ENCODE measurements around the gene THSD7A. TPM values are rescaled to one million over a fixed set of nuclear protein-coding genes. Genes with fewer than 3 reads are reported as not detected.

THSD7A gene
- total RNA-seq, 1 experiment from 2014 or later = not detected

- H3K36me3 Mint-ChIP-seq (ENCODE audit: insufficient read depth, unreplicated experiment) = no peaks in the 10 kb centered on the region
- BruUV-seq (replicated peaks) = no TSS peak
- ChIA-PET CTCF (no interaction called here), POLR2A (no interaction called here)
- H3K27me3 Mint-ChIP-seq (ENCODE audit: insufficient read depth, unreplicated experiment) = no peaks in the 10 kb centered on the region
- intact Hi-C loops (cut with micrococcal nuclease) = no loop called here
- H3K4me3 Mint-ChIP-seq (ENCODE audit: unreplicated experiment) = no peak overlapping the region
- H3K4me1 Mint-ChIP-seq (ENCODE audit: insufficient read depth, unreplicated experiment) = peaks cover 6% of the 10 kb centered on the region
- peak overlapping the region; percentile 59 for H3K27ac Mint-ChIP-seq (ENCODE audit: low read depth, unreplicated experiment)
- no peak for TF ChIP-seq CTCF (IDR thresholded peaks at IDR 0.05; ENCODE audit: unreplicated experiment)
- DNase-seq (ENCODE audit: unreplicated experiment) = peak; percentile 47
- no peaks in the 10 kb centered on the region for H3K9me3 Mint-ChIP-seq (ENCODE audit: unreplicated experiment)
Observed at GRCh38 chr7:11548532-11548931, 283.5 kb downstream of the THSD7A start.

- TF ChIP-seq CTCF (IDR thresholded peaks at IDR 0.05; ENCODE audit: unreplicated experiment) = no peak
- intact Hi-C loops (cut with micrococcal nuclease) = no loop called here
- H3K4me1 Mint-ChIP-seq (ENCODE audit: insufficient read depth, unreplicated experiment) = peaks cover 19% of the 10 kb centered on the region
- no peaks in the 10 kb centered on the region for H3K9me3 Mint-ChIP-seq (ENCODE audit: unreplicated experiment)
- peak overlapping the region; percentile 82 for H3K27ac Mint-ChIP-seq (ENCODE audit: low read depth, unreplicated experiment)
- DNase-seq (ENCODE audit: unreplicated experiment) = no peak
- H3K27me3 Mint-ChIP-seq (ENCODE audit: insufficient read depth, unreplicated experiment) = no peaks in the 10 kb centered on the region
- POLR2A ChIA-PET = interaction anchor here (0.6 kb wide), 1 partner anchor 299 kb away, joined by 3 read pairs; no protein-coding TSS in a partner anchor
- BruUV-seq (replicated peaks) = no TSS peak
- no peaks in the 10 kb centered on the region for H3K36me3 Mint-ChIP-seq (ENCODE audit: insufficient read depth, unreplicated experiment)
- CTCF ChIA-PET = no interaction called here
- no peak overlapping the region for H3K4me3 Mint-ChIP-seq (ENCODE audit: unreplicated experiment)
Observed at GRCh38 chr7:11541330-11541729, 290.7 kb downstream of the THSD7A start.

GRCh38 chr7:11540271-11540761, 291.7 kb downstream of the THSD7A start:
- no peak for TF ChIP-seq CTCF (IDR thresholded peaks at IDR 0.05; ENCODE audit: unreplicated experiment)
- no peaks in the 10 kb centered on the region for H3K9me3 Mint-ChIP-seq (ENCODE audit: unreplicated experiment)
- no peaks in the 10 kb centered on the region for H3K27me3 Mint-ChIP-seq (ENCODE audit: insufficient read depth, unreplicated experiment)
- peak; percentile 49 for DNase-seq (ENCODE audit: unreplicated experiment)
- peaks cover 19% of the 10 kb centered on the region for H3K4me1 Mint-ChIP-seq (ENCODE audit: insufficient read depth, unreplicated experiment)
- no TSS peak for BruUV-seq (replicated peaks)
- no peak overlapping the region for H3K4me3 Mint-ChIP-seq (ENCODE audit: unreplicated experiment)
- intact Hi-C loops (cut with micrococcal nuclease) = no loop called here
- POLR2A ChIA-PET = no interaction called here
- H3K27ac Mint-ChIP-seq (ENCODE audit: low read depth, unreplicated experiment) = peak overlapping the region; percentile 82
- H3K36me3 Mint-ChIP-seq (ENCODE audit: insufficient read depth, unreplicated experiment) = no peaks in the 10 kb centered on the region
- CTCF ChIA-PET = no interaction called here

DNA sequence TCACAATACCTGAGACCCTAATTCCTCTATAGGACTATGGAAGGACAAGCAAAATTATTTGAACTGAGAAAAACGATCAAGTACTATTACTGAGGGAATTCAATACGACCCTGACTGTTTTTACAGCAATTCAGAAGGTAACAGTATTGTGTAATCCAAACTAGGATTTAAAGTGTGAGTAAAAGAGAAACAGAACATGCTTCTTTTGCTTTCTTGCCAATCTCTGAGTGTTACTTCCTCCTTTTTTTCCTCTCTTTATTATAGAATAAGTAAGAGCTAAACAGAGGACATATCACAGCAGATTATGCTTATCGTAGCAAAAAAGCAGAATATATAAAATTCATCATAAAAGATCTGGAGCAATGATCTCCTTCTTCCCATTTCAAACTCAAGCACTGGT, 292.1 kb downstream of the THSD7A start:
- no peaks in the 10 kb centered on the region for H3K27me3 Mint-ChIP-seq (ENCODE audit: insufficient read depth, unreplicated experiment)
- H3K36me3 Mint-ChIP-seq (ENCODE audit: insufficient read depth, unreplicated experiment) = no peaks in the 10 kb centered on the region
- H3K4me3 Mint-ChIP-seq (ENCODE audit: unreplicated experiment) = no peak overlapping the region
- DNase-seq (ENCODE audit: unreplicated experiment) = peak; percentile 39
- intact Hi-C loops (cut with micrococcal nuclease) = no loop called here
- CTCF ChIA-PET = no interaction called here
- H3K27ac Mint-ChIP-seq (ENCODE audit: low read depth, unreplicated experiment) = peak overlapping the region; percentile 82
- BruUV-seq (replicated peaks) = no TSS peak
- H3K4me1 Mint-ChIP-seq (ENCODE audit: insufficient read depth, unreplicated experiment) = peaks cover 19% of the 10 kb centered on the region
- no peak for TF ChIP-seq CTCF (IDR thresholded peaks at IDR 0.05; ENCODE audit: unreplicated experiment)
- no peaks in the 10 kb centered on the region for H3K9me3 Mint-ChIP-seq (ENCODE audit: unreplicated experiment)
- POLR2A ChIA-PET = no interaction called here

Measured in MCF 10A (cell line).